ENCODE data around the gene DUSP8.
"Not testable (repeated sequence)": the region's sequence is repeated elsewhere in the genome, so short reads cannot be mapped to it uniquely, and the experiment has no call there.

The DUSP8 gene

GRCh38 chr11:1589191-1589963 lies 17.3 kb upstream of the DUSP8 start:
- not testable (repeated sequence) for DNase-seq

- DNase-seq, result no peak
These were observed 14.6 kb upstream of the DUSP8 start for GRCh38 chr11:1586699-1587098.

GRCh38 chr11:1584661-1585370 lies 12.7 kb upstream of the DUSP8 start, which contains the start of gene KRTAP5-1:
Gene KRTAP5-1 (minus strand): TSS chr11:1585283. CDS start chr11:1585249, 34 bp downstream.
- not testable (repeated sequence) for DNase-seq

GRCh38 chr11:1582909-1583308 lies 10.8 kb upstream of the DUSP8 start:
- not testable (repeated sequence) for DNase-seq

- no peak for DNase-seq
These were observed 9.9 kb upstream of the DUSP8 start for GRCh38 chr11:1581976-1582375.

GRCh38 chr11:1576825-1577224 lies 4.8 kb upstream of the DUSP8 start:
- no peak for DNase-seq

- not testable (repeated sequence) for DNase-seq
These were observed 3.7 kb upstream of the DUSP8 start for GRCh38 chr11:1575756-1576155.

- DNase-seq, result no peak
These were observed 2.8 kb upstream of the DUSP8 start for GRCh38 chr11:1574933-1575242.

GRCh38 chr11:1574238-1574932 lies 2.3 kb upstream of the DUSP8 start:
- peak; percentile 36 for DNase-seq

GRCh38 chr11:1573903-1574237 lies 1.8 kb upstream of the DUSP8 start:
- peak; percentile 36 for DNase-seq

GRCh38 chr11:1573077-1573902 lies 1.2 kb upstream of the DUSP8 start:
- peak; percentile 33 for DNase-seq

- DNase-seq, result no peak
These were observed 293 bp downstream of the DUSP8 start for GRCh38 chr11:1571760-1572196.

GRCh38 chr11:1570896-1571759 lies 943 bp downstream of the DUSP8 start:
- DNase-seq, result no peak

- no peak for DNase-seq
These were observed 1.6 kb downstream of the DUSP8 start for GRCh38 chr11:1570531-1570895.

GRCh38 chr11:1570001-1570453 lies 2.0 kb downstream of the DUSP8 start:
- DNase-seq, result no peak

GRCh38 chr11:1569251-1569780 lies 2.8 kb downstream of the DUSP8 start:
- DNase-seq, result no peak

- DNase-seq, result peak; percentile 6
These were observed 3.6 kb downstream of the DUSP8 start for GRCh38 chr11:1568441-1568911.

GRCh38 chr11:1567721-1568100 lies 4.4 kb downstream of the DUSP8 start:
- DNase-seq, result no peak

- no peak for DNase-seq
These were observed 4.9 kb downstream of the DUSP8 start for GRCh38 chr11:1567052-1567720.

- DNase-seq, result no peak
These were observed 5.6 kb downstream of the DUSP8 start for GRCh38 chr11:1566381-1567051.
